Measurements from ENCODE around the gene MPI.

GRCh38 chr15:74908635-74909034, 18.8 kb downstream of the MPI start:
- TF ChIP-seq CTCF (IDR thresholded peaks at IDR 0.05) (no peak), POLR2AphosphoS5 (IDR thresholded peaks at IDR 0.05) (no peak)

Measured in suprapubic skin (tissue), 3 donors.